GM10266 (cell line): ENCODE data around the gene GLT6D1.
"Not testable (repeated sequence)": the region's sequence is repeated elsewhere in the genome, so short reads cannot be mapped to it uniquely, and the experiment has no call there.

Experiments
- DNase-seq: peaks from one replicate; pipeline ENCODE4 v3.0.0; 2012; ENCODE audit errors: extremely low spot score
- TF ChIP-seq, protein P1 (sequence below): IDR thresholded peaks from 2 replicates; pipeline ENCODE4 v1.5.1; 2012; ENCODE audit warnings: mild to moderate bottlenecking, low read depth; ENCODE audit not compliant: control insufficient read depth, insufficient read depth; ENCODE audit errors: missing control alignments

GLT6D1 gene

DNA sequence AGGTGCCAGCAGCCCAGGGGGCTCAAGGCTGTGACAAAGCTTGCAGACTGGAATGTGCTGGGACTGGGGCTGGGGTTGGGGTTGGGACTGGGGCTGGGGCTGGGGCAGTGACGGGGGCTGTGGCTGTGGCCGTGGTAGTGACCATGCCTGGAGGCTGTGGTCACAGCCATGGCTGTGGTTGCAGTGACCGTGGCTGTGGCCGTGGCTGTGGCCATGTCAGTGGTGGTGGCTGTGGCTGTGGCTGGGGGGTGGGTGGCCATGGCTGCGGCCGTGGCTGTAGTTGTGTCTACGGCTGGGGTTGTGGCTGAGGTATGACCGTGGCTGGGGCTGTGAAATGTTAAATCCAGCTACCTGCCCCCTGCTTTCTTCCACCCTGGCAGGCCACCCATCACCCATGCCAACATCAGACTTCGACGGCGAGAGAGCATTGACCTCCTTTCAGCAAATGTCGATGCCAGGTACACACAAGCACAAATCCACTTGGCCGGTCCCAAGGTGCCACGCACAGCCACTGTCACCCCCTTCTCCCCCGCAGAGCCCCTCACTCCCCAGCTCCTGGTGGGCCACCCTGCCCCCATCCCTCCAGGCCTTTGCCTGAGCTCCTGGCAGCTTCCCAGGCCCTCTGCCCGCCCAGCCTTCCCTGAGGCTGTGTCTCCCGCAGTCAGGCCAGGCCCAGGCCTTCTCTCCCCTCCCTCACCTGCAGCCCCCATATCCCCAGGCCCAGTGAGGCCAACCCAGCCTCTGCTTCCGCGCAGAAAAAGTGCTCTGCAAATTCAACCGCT is 39.1 kb upstream of the GLT6D1 start:
- TF ChIP-seq, protein P1, sequence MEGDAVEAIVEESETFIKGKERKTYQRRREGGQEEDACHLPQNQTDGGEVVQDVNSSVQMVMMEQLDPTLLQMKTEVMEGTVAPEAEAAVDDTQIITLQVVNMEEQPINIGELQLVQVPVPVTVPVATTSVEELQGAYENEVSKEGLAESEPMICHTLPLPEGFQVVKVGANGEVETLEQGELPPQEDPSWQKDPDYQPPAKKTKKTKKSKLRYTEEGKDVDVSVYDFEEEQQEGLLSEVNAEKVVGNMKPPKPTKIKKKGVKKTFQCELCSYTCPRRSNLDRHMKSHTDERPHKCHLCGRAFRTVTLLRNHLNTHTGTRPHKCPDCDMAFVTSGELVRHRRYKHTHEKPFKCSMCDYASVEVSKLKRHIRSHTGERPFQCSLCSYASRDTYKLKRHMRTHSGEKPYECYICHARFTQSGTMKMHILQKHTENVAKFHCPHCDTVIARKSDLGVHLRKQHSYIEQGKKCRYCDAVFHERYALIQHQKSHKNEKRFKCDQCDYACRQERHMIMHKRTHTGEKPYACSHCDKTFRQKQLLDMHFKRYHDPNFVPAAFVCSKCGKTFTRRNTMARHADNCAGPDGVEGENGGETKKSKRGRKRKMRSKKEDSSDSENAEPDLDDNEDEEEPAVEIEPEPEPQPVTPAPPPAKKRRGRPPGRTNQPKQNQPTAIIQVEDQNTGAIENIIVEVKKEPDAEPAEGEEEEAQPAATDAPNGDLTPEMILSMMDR: no peak
- no peak for DNase-seq

DNA sequence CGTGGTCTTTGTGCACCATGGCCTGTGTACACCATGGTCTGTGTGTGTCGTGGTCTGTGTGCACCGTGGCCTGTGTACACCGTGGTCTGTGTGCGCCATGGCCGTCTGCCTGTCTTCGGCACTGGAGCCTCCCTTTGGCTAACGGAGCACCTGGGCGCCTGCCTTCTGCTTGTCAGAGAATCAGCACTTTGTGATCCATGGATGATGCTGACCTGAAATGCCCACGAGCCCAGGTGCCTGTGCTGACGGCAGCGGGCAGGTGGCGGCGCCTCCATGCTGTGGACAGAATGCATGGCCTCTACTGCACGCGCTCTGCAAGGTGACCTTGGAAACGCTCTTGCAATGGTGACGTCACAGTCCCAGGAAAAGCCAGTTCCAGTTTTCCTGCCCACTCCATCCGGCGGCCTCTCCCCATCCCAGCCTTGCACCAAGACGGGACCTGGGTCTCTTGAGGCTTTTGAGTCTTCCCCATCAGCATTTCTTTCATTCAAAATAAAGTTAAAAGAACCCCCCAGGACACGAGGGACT is 38.4 kb upstream of the GLT6D1 start:
- no peak for DNase-seq
- TF ChIP-seq, protein P1: no peak

DNA sequence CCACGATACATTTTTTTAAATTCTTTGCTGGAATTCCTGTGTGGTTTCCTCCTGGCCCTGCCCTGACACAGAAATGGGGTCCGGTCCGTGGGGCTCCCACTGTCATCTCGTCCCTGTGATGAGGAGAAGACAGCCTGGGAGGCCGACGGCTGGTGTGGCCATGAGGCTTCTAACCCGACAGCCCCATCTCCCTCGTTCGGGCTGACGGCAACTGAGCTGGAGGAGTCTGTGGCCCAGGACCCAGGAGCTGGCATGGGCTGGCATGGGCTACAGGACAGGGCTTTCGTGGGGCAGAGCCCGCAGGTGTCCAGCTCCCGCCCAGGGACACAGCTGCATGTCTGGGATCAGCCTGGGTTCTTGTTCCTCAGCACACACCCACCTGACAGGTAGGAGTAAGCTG is 37.6 kb upstream of the GLT6D1 start:
- DNase-seq: no peak
- TF ChIP-seq, protein P1: no peak

DNA sequence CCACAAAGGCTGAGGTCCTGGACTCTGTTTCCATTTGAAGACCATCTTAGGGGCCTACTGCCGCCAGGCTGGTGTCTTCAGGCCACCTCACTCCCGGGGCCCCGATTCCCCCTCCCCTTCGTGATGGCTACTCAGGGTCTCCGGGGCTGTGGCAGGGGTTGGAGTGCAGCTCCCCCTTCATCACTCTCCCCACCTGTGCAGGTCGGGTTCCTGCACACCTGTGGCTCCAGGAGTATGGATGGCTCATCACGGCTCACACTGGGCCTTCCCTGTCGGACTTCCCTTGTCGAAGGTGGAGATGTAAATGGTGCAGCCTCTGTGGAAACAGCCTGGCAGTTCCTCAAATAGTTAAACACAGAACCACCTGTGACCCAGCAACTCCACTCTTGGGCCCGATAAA is 35.6 kb upstream of the GLT6D1 start:
- no peak for DNase-seq
- TF ChIP-seq, protein P1: no peak

DNA sequence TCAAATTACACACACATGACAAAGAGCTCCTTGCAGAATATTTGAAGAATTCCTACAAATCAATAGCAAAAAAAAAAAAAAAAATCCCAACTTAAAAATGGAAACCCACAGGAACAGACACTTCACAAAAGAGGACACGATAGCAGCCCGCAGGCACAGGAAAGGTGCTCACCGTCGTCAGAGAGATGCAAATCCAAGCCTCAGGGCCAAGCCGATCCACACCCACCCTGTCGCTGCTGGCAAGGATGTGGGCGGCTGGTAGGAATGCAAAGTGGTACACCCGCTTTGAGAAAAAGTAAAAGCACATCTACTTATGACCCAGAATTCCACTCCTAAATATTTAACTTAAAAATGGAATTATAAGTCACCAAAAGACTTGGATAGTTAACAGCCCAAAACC is 34.6 kb upstream of the GLT6D1 start:
- TF ChIP-seq, protein P1: no peak
- no peak for DNase-seq

DNA sequence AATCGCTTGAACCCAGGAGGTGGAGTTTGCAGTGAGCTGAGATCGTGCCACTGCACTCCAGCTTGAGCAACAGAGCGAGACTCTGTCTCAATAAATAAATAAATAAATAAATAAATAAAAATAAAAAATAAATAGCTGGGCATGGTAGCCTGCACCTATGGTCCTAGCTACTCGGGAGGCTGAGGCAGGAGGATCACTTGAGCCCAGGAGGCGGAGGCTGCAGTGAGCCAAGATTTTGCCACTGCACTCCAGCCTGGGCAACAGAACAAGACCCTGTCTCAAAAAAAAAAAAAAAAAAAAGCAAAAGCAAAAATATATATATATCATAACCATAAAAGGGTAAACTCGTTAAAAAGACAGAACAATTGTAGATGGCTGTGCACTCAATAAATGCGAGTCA is 33.4 kb upstream of the GLT6D1 start:
- DNase-seq: not testable (repeated sequence)

DNA sequence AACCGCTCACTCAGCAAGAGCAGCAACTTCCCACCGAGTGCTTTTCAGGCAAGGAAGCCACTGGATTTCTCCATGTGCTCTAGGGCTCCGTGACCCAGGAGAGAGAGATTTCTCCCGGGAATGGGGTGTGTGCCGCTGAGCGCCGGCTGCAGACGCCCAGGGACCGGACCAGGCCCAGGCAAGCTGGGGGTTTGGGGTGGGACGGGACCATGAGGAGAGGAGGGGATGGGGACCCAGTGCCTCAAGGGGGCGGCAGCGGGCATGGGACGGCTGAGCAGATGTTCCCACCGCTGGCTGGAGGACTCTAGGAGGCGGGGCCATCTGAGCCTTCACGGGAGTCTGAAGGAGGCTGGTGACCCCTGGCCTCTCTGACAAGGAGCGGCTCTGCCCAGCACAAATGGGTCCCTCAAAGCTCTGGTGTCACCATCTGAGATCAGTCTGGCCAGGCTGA is 32.3 kb upstream of the GLT6D1 start:
- TF ChIP-seq, protein P1: no peak

More for the DNA sequence above, 32.3 kb upstream of the GLT6D1 start:
- no peak for DNase-seq
